Progenitor cell of endocrine pancreas (in vitro differentiated cells): ENCODE data around the gene ST3GAL3. TPM values are rescaled to one million over a fixed set of nuclear protein-coding genes. Genes with fewer than 3 reads are reported as not detected.

Source experiments
- DNase-seq: peaks from one replicate; pipeline ENCODE4 v3.0.0; 2021; ENCODE audit warnings: low spot score; ENCODE audit not compliant: unreplicated experiment
- H3K27ac Mint-ChIP-seq: 2 replicates; pipeline ENCODE4 v1.8.0; 2021; ENCODE audit warnings: mild to moderate bottlenecking, moderate library complexity, mixed read lengths
- H3K27me3 Mint-ChIP-seq: 2 replicates; pipeline ENCODE4 v1.8.0; 2021; ENCODE audit warnings: mixed read lengths
- H3K36me3 Mint-ChIP-seq: 2 replicates; pipeline ENCODE4 v1.8.0; 2022; ENCODE audit warnings: mixed read lengths; ENCODE audit not compliant: insufficient read depth
- H3K4me1 Mint-ChIP-seq: 2 replicates; pipeline ENCODE4 v1.8.0; 2021; ENCODE audit warnings: low read depth, mixed read lengths
- H3K4me3 Mint-ChIP-seq: 2 replicates; pipeline ENCODE4 v1.8.0; 2021; ENCODE audit warnings: low read depth, mild to moderate bottlenecking, moderate library complexity, mixed read lengths
- H3K9me3 Mint-ChIP-seq: 2 replicates; pipeline ENCODE4 v1.8.0; 2021; ENCODE audit warnings: low read depth, mixed read lengths
- CTCF ChIP-seq: fragments of 200-600 bp; sonication (generic); IDR thresholded peaks from one replicate; pipeline ENCODE4 v1.5.0; 2021; ENCODE audit warnings: antibody characterized with exemption, mild to moderate bottlenecking; ENCODE audit not compliant: unreplicated experiment
- total RNA-seq: library from RNA; stranded (reverse); gene quantifications from 2 replicates; pipeline ENCODE4 v1.2.1, GENCODE V29; 2021

The ST3GAL3 gene
- total RNA-seq, 1 donor from 2014 or later = 14.9 TPM

DNA sequence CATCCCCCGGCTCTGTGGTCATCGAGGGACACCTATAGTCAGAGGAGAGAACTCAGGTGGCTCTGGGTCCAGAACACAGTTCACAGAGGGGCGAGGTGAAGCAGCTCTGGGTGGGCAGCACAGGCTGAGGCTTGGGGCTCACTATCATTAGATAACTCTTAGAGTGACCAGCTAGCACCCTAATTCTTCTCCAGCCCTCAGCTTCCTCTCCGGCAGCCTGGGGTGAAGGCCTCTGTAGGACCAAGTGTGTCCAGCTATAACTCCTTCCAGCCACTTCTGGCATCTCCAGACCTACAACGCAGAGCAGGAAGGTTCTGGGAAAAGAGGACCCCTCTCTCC, 227.6 kb downstream of the ST3GAL3 start:
- no peak for TF ChIP-seq CTCF
- Mint-ChIP-seq H3K27ac (no peak overlapping the region), H3K36me3 (no peaks in the 10 kb centered on the region), H3K4me1 (peaks cover 6% of the 10 kb centered on the region), H3K4me3 (peak overlapping the region; percentile 29), H3K27me3 (peaks cover 39% of the 10 kb centered on the region), H3K9me3 (no peaks in the 10 kb centered on the region)
- no peak for DNase-seq

DNA sequence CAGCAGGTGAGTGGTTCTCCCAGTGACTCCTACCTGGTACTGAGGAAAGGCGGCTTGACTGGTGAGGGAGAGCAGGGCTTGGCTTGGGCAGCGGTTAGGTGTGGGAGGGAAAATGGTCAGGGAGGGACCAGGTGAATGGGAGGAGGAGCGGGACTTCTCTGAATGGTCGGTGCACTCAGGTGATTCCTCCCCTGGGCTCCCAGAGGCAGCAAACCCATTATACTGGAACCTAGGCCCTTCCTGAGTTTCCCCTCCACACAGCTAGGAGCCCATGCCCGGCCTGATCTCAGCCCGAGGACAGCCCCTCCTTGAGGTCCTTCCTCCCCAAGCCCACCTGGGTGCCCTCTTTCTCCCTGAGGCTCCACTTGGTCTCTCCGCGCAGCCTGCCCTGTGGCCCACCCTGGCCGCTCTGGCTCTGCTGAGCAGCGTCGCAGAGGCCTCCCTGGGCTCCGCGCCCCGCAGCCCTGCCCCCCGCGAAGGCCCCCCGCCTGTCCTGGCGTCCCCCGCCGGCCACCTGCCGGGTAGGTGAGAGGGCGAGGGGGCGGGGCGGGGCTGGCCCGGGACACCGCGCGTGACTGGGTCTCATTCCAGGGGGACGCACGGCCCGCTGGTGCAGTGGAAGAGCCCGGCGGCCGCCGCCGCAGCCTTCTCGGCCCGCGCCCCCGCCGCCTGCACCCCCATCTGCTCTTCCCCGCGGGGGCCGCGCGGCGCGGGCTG, 228.5 kb downstream of the ST3GAL3 start:
- H3K4me1 Mint-ChIP-seq = peaks cover 6% of the 10 kb centered on the region
- peak; percentile 45 for DNase-seq
- no peaks in the 10 kb centered on the region for H3K9me3 Mint-ChIP-seq
- TF ChIP-seq CTCF = peak; percentile 7
- H3K27ac Mint-ChIP-seq = peak overlapping the region; percentile 57
- H3K4me3 Mint-ChIP-seq = peak overlapping the region; percentile 55
- H3K27me3 Mint-ChIP-seq = peaks cover 42% of the 10 kb centered on the region
- no peaks in the 10 kb centered on the region for H3K36me3 Mint-ChIP-seq

DNA sequence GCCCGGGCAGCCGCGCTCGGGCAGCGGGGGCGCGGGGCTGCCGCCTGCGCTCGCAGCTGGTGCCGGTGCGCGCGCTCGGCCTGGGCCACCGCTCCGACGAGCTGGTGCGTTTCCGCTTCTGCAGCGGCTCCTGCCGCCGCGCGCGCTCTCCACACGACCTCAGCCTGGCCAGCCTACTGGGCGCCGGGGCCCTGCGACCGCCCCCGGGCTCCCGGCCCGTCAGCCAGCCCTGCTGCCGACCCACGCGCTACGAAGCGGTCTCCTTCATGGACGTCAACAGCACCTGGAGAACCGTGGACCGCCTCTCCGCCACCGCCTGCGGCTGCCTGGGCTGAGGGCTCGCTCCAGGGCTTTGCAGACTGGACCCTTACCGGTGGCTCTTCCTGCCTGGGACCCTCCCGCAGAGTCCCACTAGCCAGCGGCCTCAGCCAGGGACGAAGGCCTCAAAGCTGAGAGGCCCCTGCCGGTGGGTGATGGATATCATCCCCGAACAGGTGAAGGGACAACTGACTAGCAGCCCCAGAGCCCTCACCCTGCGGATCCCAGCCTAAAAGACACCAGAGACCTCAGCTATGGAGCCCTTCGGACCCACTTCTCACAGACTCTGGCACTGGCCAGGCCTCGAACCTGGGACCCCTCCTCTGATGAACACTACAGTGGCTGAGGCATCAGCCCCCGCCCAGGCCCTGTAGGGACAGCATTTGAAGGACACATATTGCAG, 229.3 kb downstream of the ST3GAL3 start:
- H3K4me1 Mint-ChIP-seq = peaks cover 6% of the 10 kb centered on the region
- no peaks in the 10 kb centered on the region for H3K36me3 Mint-ChIP-seq
- peaks cover 37% of the 10 kb centered on the region for H3K27me3 Mint-ChIP-seq
- peak; percentile 43 for DNase-seq
- TF ChIP-seq CTCF = peak; percentile 47
- no peaks in the 10 kb centered on the region for H3K9me3 Mint-ChIP-seq
- H3K27ac Mint-ChIP-seq = peak overlapping the region; percentile 37
- peak overlapping the region; percentile 77 for H3K4me3 Mint-ChIP-seq

DNA sequence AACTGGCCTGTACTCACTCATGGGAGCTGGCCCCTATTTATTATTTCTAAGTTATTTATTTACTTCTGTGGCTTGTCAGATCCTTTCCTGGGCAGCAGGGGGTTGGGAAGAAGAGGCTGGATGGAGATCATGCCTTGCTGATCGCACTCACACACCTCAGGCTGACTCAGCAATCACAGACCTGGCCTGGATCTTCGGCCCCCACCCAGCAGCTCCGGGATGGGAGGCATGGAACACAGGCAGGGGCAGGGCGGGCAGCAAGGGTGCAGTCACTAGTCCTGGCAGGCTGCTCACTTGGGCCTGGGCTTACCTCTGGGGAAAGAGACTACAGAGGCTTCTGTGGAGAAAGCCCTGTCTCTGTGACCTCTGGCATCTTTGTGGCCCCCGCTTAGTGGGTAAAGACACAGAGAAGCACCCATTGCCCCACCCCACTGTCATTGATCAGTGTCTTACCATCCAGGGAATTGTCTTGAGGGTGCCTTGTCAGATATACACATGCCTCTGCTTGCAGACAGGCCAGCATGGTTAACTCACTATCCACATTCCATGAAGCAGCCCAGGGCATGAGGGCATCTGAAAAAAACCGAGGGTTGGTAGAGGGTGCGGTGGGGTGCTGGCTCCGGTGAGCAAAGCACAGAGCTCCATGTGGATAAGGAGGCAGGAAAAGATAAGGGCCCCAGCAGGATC, 230.0 kb downstream of the ST3GAL3 start:
- no peak for TF ChIP-seq CTCF
- Mint-ChIP-seq H3K4me3 (peak overlapping the region; percentile 77), H3K4me1 (peaks cover 6% of the 10 kb centered on the region), H3K27ac (no peak overlapping the region), H3K9me3 (no peaks in the 10 kb centered on the region), H3K27me3 (peaks cover 30% of the 10 kb centered on the region), H3K36me3 (no peaks in the 10 kb centered on the region)
- DNase-seq = no peak

- Mint-ChIP-seq H3K27ac (no peak overlapping the region), H3K4me3 (no peak overlapping the region), H3K9me3 (no peaks in the 10 kb centered on the region), H3K4me1 (peaks cover 2% of the 10 kb centered on the region), H3K27me3 (peaks cover 26% of the 10 kb centered on the region), H3K36me3 (no peaks in the 10 kb centered on the region)
- no peak for TF ChIP-seq CTCF
- no peak for DNase-seq
Observed at GRCh38 chr1:43938383-43938782, 231.0 kb downstream of the ST3GAL3 start.
